ENCODE measurements around the gene STPG2. TPM values are rescaled to one million over a fixed set of nuclear protein-coding genes. Genes with fewer than 3 reads are reported as not detected.

The STPG2 gene
- total and polyA plus RNA-seq, 4 donors: 0.05 to 0.67 (median 0.28) TPM; not detected in 1

DNA sequence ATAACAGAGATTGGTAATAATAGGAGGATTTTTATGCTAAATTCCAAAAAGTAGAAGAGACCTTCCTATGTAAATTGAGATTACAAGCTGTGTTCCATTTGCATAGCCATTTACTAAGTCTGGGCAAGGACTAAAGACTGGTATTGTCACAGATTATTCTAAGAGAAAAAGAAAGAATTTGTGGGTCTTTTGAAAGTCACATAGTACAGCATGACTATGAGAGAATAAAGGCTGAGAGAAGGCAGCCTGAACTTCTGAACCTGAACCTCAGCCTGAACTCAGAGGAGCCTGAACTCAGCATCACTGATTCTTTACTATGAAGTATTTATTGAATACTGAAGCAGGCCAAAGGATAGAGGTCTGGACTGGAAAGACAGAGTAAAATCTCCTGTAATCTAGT lies 297.5 kb downstream of the STPG2 start:
- Histone ChIP-seq H3K27me3 (ENCODE audit: control insufficient read depth in 4 of 4, insufficient read depth in 4 of 4, low read length in 3 of 4) (no peaks in the 10 kb centered on the region), H3K36me3 (ENCODE audit: control insufficient read depth in 4 of 4, insufficient read depth in 3 of 4, low read depth in 1 of 4, low read length in 3 of 4) (no peaks in the 10 kb centered on the region), H3K27ac (ENCODE audit: low read depth in 1 of 2, low read length in 2 of 2) (no peak overlapping the region), H3K9me3 (ENCODE audit: control insufficient read depth in 4 of 4, low read length in 3 of 4) (no peaks in the 10 kb centered on the region), H3K4me1 (ENCODE audit: control insufficient read depth in 4 of 4, insufficient read depth in 4 of 4, low read length in 3 of 4) (peaks cover 0 to 7% (median 3%) of the 10 kb centered on the region in 4 donors), H3K4me3 (ENCODE audit: low read depth in 1 of 3, low read length in 3 of 3) (no peak overlapping the region), H3K9ac (ENCODE audit: low read depth in 1 of 2, low read length in 2 of 2) (no peak overlapping the region)
- no peak for DNase-seq (ENCODE audit: low spot score)
- TF ChIP-seq YY1 (IDR thresholded peaks at IDR 0.05) (no peak), SP1 (IDR thresholded peaks at IDR 0.05) (no peak), GABPA (IDR thresholded peaks at IDR 0.05 in 1 of 2, conservative IDR thresholded peaks at IDR 0.05 in 1 of 2) (no peak), HNF4G (IDR thresholded peaks at IDR 0.05) (no peak), HNF4A (conservative IDR thresholded peaks at IDR 0.05) (no peak), RAD21 (IDR thresholded peaks at IDR 0.05) (no peak), FOXA1 (IDR thresholded peaks at IDR 0.05) (no peak), NR2F2 (IDR thresholded peaks at IDR 0.05) (no peak), FOXA2 (IDR thresholded peaks at IDR 0.05) (no peak), RXRA (IDR thresholded peaks at IDR 0.05) (no peak)
- TF ChIP-seq, protein P1, sequence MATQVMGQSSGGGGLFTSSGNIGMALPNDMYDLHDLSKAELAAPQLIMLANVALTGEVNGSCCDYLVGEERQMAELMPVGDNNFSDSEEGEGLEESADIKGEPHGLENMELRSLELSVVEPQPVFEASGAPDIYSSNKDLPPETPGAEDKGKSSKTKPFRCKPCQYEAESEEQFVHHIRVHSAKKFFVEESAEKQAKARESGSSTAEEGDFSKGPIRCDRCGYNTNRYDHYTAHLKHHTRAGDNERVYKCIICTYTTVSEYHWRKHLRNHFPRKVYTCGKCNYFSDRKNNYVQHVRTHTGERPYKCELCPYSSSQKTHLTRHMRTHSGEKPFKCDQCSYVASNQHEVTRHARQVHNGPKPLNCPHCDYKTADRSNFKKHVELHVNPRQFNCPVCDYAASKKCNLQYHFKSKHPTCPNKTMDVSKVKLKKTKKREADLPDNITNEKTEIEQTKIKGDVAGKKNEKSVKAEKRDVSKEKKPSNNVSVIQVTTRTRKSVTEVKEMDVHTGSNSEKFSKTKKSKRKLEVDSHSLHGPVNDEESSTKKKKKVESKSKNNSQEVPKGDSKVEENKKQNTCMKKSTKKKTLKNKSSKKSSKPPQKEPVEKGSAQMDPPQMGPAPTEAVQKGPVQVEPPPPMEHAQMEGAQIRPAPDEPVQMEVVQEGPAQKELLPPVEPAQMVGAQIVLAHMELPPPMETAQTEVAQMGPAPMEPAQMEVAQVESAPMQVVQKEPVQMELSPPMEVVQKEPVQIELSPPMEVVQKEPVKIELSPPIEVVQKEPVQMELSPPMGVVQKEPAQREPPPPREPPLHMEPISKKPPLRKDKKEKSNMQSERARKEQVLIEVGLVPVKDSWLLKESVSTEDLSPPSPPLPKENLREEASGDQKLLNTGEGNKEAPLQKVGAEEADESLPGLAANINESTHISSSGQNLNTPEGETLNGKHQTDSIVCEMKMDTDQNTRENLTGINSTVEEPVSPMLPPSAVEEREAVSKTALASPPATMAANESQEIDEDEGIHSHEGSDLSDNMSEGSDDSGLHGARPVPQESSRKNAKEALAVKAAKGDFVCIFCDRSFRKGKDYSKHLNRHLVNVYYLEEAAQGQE (IDR thresholded peaks at IDR 0.05): no peak
- TF ChIP-seq, protein P2, sequence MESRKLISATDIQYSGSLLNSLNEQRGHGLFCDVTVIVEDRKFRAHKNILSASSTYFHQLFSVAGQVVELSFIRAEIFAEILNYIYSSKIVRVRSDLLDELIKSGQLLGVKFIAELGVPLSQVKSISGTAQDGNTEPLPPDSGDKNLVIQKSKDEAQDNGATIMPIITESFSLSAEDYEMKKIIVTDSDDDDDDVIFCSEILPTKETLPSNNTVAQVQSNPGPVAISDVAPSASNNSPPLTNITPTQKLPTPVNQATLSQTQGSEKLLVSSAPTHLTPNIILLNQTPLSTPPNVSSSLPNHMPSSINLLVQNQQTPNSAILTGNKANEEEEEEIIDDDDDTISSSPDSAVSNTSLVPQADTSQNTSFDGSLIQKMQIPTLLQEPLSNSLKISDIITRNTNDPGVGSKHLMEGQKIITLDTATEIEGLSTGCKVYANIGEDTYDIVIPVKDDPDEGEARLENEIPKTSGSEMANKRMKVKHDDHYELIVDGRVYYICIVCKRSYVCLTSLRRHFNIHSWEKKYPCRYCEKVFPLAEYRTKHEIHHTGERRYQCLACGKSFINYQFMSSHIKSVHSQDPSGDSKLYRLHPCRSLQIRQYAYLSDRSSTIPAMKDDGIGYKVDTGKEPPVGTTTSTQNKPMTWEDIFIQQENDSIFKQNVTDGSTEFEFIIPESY (IDR thresholded peaks at IDR 0.05): no peak
- TF ChIP-seq, protein P3, sequence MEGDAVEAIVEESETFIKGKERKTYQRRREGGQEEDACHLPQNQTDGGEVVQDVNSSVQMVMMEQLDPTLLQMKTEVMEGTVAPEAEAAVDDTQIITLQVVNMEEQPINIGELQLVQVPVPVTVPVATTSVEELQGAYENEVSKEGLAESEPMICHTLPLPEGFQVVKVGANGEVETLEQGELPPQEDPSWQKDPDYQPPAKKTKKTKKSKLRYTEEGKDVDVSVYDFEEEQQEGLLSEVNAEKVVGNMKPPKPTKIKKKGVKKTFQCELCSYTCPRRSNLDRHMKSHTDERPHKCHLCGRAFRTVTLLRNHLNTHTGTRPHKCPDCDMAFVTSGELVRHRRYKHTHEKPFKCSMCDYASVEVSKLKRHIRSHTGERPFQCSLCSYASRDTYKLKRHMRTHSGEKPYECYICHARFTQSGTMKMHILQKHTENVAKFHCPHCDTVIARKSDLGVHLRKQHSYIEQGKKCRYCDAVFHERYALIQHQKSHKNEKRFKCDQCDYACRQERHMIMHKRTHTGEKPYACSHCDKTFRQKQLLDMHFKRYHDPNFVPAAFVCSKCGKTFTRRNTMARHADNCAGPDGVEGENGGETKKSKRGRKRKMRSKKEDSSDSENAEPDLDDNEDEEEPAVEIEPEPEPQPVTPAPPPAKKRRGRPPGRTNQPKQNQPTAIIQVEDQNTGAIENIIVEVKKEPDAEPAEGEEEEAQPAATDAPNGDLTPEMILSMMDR (IDR thresholded peaks at IDR 0.05; ENCODE audit: low read depth, low read length, missing input control): no peak

DNA sequence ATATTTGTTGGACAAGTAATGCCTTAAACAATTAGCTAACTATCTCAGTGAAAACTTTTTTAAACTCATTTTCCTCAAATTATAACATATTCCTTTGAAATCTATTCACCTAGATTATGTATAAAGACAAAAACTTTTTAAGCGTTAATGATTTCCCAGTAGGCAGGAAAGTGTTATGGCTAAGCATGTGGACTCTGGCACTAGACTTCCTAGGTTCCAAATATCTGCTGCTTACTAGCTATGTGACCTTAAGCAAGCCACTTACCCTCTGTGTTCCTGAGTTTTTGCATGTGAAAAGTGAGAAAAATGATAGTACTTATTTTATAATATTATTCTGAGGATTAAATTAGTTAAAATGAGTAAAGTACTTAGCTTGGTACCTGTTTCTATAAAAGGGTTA lies 301.8 kb downstream of the STPG2 start:
- Histone ChIP-seq H3K9me3 (ENCODE audit: control insufficient read depth in 4 of 4, low read length in 3 of 4) (no peaks in the 10 kb centered on the region), H3K4me1 (ENCODE audit: control insufficient read depth in 4 of 4, insufficient read depth in 4 of 4, low read length in 3 of 4) (peaks cover 0 to 7% (median 3%) of the 10 kb centered on the region in 4 donors), H3K27me3 (ENCODE audit: control insufficient read depth in 4 of 4, insufficient read depth in 4 of 4, low read length in 3 of 4) (no peaks in the 10 kb centered on the region), H3K9ac (ENCODE audit: low read depth in 1 of 2, low read length in 2 of 2) (no peak overlapping the region), H3K4me3 (ENCODE audit: low read depth in 1 of 3, low read length in 3 of 3) (no peak overlapping the region), H3K27ac (ENCODE audit: low read depth in 1 of 2, low read length in 2 of 2) (no peak overlapping the region), H3K36me3 (ENCODE audit: control insufficient read depth in 4 of 4, insufficient read depth in 3 of 4, low read depth in 1 of 4, low read length in 3 of 4) (no peaks in the 10 kb centered on the region)
- DNase-seq (ENCODE audit: low spot score): no peak
- 27% methylated on average over 1 of the region's 1 CpG for WGBS
- TF ChIP-seq YY1 (IDR thresholded peaks at IDR 0.05) (no peak), TAF1 (conservative IDR thresholded peaks at IDR 0.05) (no peak), EGR1 (IDR thresholded peaks at IDR 0.05; ENCODE audit: low read depth in 2 of 2) (no peak), RAD21 (IDR thresholded peaks at IDR 0.05) (no peak), HNF4A (conservative IDR thresholded peaks at IDR 0.05) (peak; percentile 76 to 90), RXRA (IDR thresholded peaks at IDR 0.05) (peak in 1 of 2 donors; percentile 32), SP1 (IDR thresholded peaks at IDR 0.05) (peak; percentile 58), HNF4G (IDR thresholded peaks at IDR 0.05) (peak; percentile 60), NR2F2 (IDR thresholded peaks at IDR 0.05) (no peak), FOXA2 (IDR thresholded peaks at IDR 0.05) (no peak), FOXA1 (IDR thresholded peaks at IDR 0.05) (no peak), JUND (IDR thresholded peaks at IDR 0.05) (no peak)
- TF ChIP-seq, protein P1 (IDR thresholded peaks at IDR 0.05): no peak
- TF ChIP-seq, protein P4, sequence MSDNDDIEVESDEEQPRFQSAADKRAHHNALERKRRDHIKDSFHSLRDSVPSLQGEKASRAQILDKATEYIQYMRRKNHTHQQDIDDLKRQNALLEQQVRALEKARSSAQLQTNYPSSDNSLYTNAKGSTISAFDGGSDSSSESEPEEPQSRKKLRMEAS (IDR thresholded peaks at IDR 0.05): no peak
- TF ChIP-seq, protein P3 (IDR thresholded peaks at IDR 0.05; ENCODE audit: low read depth, low read length, missing input control): no peak
- TF ChIP-seq, protein P5, sequence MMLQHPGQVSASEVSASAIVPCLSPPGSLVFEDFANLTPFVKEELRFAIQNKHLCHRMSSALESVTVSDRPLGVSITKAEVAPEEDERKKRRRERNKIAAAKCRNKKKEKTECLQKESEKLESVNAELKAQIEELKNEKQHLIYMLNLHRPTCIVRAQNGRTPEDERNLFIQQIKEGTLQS (IDR thresholded peaks at IDR 0.05): no peak

Measured in liver (tissue), 9 donors.